HepG2 (cell line): ENCODE results near the gene CENATAC. TPM values are rescaled to one million over a fixed set of nuclear protein-coding genes. Genes with fewer than 3 reads are reported as not detected.

ENCODE experiments used
- CBX1 ChIP-seq: IDR thresholded peaks from one replicate; pipeline ENCODE4 v1.6.1; 2016; ENCODE audit warnings: antibody characterized with exemption, low read depth
- CEBPG ChIP-seq: IDR thresholded peaks from 2 replicates; pipeline ENCODE4 v1.6.1; 2016
- ELF1 ChIP-seq: sonication (generic); formaldehyde crosslinking; IDR thresholded peaks from 2 replicates; pipeline ENCODE4 v1.4.0; 2020; ENCODE audit warnings: missing genetic modification reagents
- FOSL2 ChIP-seq: sonication (generic); formaldehyde crosslinking; IDR thresholded peaks from 2 replicates; pipeline ENCODE4 v1.4.0; 2020; ENCODE audit warnings: missing genetic modification reagents
- HMG20B ChIP-seq: conservative IDR thresholded peaks from 2 replicates; pipeline ENCODE4 v1.6.1; 2016; ENCODE audit warnings: missing genetic modification reagents, missing compliant biosample characterization
- KAT2B ChIP-seq: fragments of 150-350 bp; IDR thresholded peaks from 2 replicates; pipeline ENCODE4 v1.6.1; 2014; ENCODE audit warnings: low read depth, low read length, borderline replicate concordance
- KLF11 ChIP-seq: IDR thresholded peaks from 2 replicates; pipeline ENCODE4 v1.6.1; 2016; ENCODE audit warnings: missing compliant biosample characterization
- MAFF ChIP-seq: IDR thresholded peaks from 2 replicates; pipeline ENCODE4 v1.6.1; 2011; ENCODE audit warnings: low read depth, low read length, improper control_type of control experiment
- MEF2D ChIP-seq: sonication (generic); formaldehyde crosslinking; IDR thresholded peaks from 2 replicates; pipeline ENCODE4 v1.5.1; 2020; ENCODE audit warnings: mild to moderate bottlenecking, missing genetic modification reagents
- NFIB ChIP-seq: sonication (generic); formaldehyde crosslinking; IDR thresholded peaks from 2 replicates; pipeline ENCODE4 v1.9.0; 2021; ENCODE audit warnings: missing genetic modification reagents, mild to moderate bottlenecking, borderline replicate concordance
- NR1H2 ChIP-seq: sonication (generic); formaldehyde crosslinking; IDR thresholded peaks from 2 replicates; pipeline ENCODE4 v1.8.1; 2022; ENCODE audit warnings: low read depth, missing genetic modification reagents, borderline replicate concordance
- SALL2 ChIP-seq: sonication (generic); formaldehyde crosslinking; IDR thresholded peaks from 2 replicates; pipeline ENCODE4 v1.8.1; 2023; ENCODE audit warnings: mild to moderate bottlenecking, missing genetic modification reagents, inconsistent platforms
- THAP11 ChIP-seq: IDR thresholded peaks from 2 replicates; pipeline ENCODE4 v1.6.1; 2016; ENCODE audit warnings: missing biosample characterization, missing genetic modification reagents
- XRCC5 ChIP-seq: fragments of 200-400 bp; formaldehyde crosslinking; optimal IDR thresholded peaks from 2 replicates; pipeline ENCODE3; 2017; ENCODE audit warnings: mild to moderate bottlenecking, low read length
- ZNF136 ChIP-seq: sonication (generic); formaldehyde crosslinking; IDR thresholded peaks from 2 replicates; pipeline ENCODE4 v1.8.1; 2022; ENCODE audit warnings: low read depth, mild to moderate bottlenecking, moderate library complexity, missing genetic modification reagents
- ZNF674 ChIP-seq: sonication (generic); formaldehyde crosslinking; IDR thresholded peaks from 2 replicates; pipeline ENCODE4 v1.5.0; 2020; ENCODE audit warnings: low read depth, mild to moderate bottlenecking, missing genetic modification reagents
- ZNF792 ChIP-seq: IDR thresholded peaks from 2 replicates; pipeline ENCODE4 v1.6.1; 2016
- ZNF878 ChIP-seq: sonication (generic); formaldehyde crosslinking; IDR thresholded peaks from 2 replicates; pipeline ENCODE4 v1.8.1; 2023; ENCODE audit warnings: mild to moderate bottlenecking, missing genetic modification reagents, moderate library complexity
- ZSCAN20 ChIP-seq: sonication (generic); formaldehyde crosslinking; IDR thresholded peaks from 2 replicates; pipeline ENCODE4 v1.4.0; 2020; ENCODE audit warnings: missing genetic modification reagents, mild to moderate bottlenecking, borderline replicate concordance
- polyA plus RNA-seq, 8 experiments: library from polyadenylated mRNA; depleted of rRNA in 3 of 8; stranded (reverse) in 7 of 8; unstranded in 1 of 8; fragments of >200 nt; fragmentation: Illumina TruSeq in 4 of 8; extraction: Trizol in 4 of 8; gene quantifications; 2 replicates each; pipeline versions ENCODE4 v1.2.1 to v1.2.3, GENCODE V29; 2011 to 2016; ENCODE audit warnings: low read depth in 4 of 8, missing spikeins in 1 of 8, mixed read lengths in 1 of 8; ENCODE audit not compliant: insufficient read depth in 1 of 8
- total RNA-seq, 5 experiments: library from RNA; depleted of rRNA; stranded (reverse); fragments of >200 nt; fragmentation: Illumina TruSeq; extraction: Trizol; gene quantifications; 2 replicates each; pipeline ENCODE4 v1.2.3, GENCODE V29; 2016; ENCODE audit warnings: low read depth in 1 of 5
- TF ChIP-seq, protein P1 (sequence below), 2 experiments: sonication (generic) in 1 of 2; formaldehyde crosslinking in 1 of 2; IDR thresholded peaks; 2 replicates each; pipeline versions ENCODE4 v1.4.0 to v1.6.1; 2016 to 2020; ENCODE audit warnings: borderline replicate concordance in 1 of 2, low read depth in 1 of 2, mild to moderate bottlenecking in 1 of 2, missing genetic modification reagents in 1 of 2
- TF ChIP-seq, protein P2 (sequence below): sonication (generic); formaldehyde crosslinking; IDR thresholded peaks from 2 replicates; pipeline ENCODE4 v1.5.0; 2020; ENCODE audit warnings: mild to moderate bottlenecking, missing genetic modification reagents

The CENATAC gene
- total and polyA plus RNA-seq, 2 of the 13 experiments (the other 11 are each of a cell fraction or from before 2014, with no cell fraction given): 21.7 to 25.0 TPM

DNA sequence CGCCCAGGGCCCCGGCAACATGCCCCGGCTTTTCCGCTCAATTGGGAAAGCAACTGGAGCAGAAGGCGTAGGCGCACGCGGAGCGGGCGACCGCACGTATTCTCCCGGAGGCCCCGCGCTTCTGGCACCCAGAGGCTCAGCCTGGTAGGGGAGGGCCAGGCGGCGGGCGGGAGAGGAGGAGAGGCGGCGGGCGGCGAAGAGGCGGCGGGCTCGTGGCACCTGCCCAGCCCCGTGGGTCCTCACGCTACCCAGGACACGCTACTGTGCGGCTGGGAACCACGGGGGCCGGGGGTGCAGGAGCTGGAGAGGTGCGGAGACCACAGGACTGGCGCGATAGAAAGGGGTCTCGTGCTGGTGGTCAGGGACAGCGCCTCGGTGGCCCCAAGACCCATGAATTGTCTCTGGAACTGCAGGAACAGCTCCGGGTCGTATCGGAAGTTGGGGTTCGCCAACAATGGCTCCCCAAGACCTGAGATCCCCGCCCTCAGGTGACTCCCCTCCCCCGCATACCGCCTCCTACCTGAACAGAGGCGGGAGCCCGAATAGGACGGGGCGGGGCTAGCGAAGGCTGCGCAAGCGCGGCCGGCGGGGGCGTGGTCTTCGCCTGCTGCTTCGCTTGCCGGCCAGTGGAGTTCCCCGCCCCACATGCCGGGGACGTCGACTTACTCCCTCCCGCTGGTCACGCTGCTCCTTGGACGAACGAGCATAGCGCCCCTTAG is 32.5 kb downstream of the CENATAC start, which contains the start of gene SLC37A4 (continued):
- TF ChIP-seq, protein P1, sequence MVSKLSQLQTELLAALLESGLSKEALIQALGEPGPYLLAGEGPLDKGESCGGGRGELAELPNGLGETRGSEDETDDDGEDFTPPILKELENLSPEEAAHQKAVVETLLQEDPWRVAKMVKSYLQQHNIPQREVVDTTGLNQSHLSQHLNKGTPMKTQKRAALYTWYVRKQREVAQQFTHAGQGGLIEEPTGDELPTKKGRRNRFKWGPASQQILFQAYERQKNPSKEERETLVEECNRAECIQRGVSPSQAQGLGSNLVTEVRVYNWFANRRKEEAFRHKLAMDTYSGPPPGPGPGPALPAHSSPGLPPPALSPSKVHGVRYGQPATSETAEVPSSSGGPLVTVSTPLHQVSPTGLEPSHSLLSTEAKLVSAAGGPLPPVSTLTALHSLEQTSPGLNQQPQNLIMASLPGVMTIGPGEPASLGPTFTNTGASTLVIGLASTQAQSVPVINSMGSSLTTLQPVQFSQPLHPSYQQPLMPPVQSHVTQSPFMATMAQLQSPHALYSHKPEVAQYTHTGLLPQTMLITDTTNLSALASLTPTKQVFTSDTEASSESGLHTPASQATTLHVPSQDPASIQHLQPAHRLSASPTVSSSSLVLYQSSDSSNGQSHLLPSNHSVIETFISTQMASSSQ (IDR thresholded peaks at IDR 0.05; ENCODE audit: low read depth): no peak
- TF ChIP-seq, protein P1 (CRISPR knock-in tag; IDR thresholded peaks at IDR 0.05; ENCODE audit: borderline replicate concordance): peak; percentile 56; the same call in 1 of the 2 replicates
- TF ChIP-seq MAFF (no peak), ZNF674 (CRISPR knock-in tag) (0 out of 2 replicates have a peak, but pooled peaks have one; percentile 56), KAT2B (no peak), XRCC5 (peak; percentile 94), CBX1 (no peak), MEF2D (CRISPR knock-in tag) (peak; percentile 68; the same call in 1 of the 2 replicates), FOSL2 (CRISPR knock-in tag) (peak; percentile 73), ZNF878 (CRISPR knock-in tag) (peak; percentile 84; the same call in 1 of the 2 replicates), ZNF792 (CRISPR knock-in tag) (peak; percentile 77; the same call in 1 of the 2 replicates), THAP11 (CRISPR knock-in tag) (peak; percentile 78), HMG20B (0 out of 2 replicates have a peak, but pooled peaks have one; percentile 14), NFIB (no peak), KLF11 (CRISPR knock-in tag) (peak; percentile 91; the same call in 1 of the 2 replicates), CEBPG (CRISPR knock-in tag) (peak; percentile 65), ELF1 (CRISPR knock-in tag) (peak; percentile 57), ZSCAN20 (peak; percentile 45), NR1H2 (CRISPR knock-in tag) (no peak), SALL2 (CRISPR knock-in tag) (peak; percentile 80; the same call in 1 of the 2 replicates), ZNF136 (CRISPR knock-in tag) (no peak)
- TF ChIP-seq, protein P2, sequence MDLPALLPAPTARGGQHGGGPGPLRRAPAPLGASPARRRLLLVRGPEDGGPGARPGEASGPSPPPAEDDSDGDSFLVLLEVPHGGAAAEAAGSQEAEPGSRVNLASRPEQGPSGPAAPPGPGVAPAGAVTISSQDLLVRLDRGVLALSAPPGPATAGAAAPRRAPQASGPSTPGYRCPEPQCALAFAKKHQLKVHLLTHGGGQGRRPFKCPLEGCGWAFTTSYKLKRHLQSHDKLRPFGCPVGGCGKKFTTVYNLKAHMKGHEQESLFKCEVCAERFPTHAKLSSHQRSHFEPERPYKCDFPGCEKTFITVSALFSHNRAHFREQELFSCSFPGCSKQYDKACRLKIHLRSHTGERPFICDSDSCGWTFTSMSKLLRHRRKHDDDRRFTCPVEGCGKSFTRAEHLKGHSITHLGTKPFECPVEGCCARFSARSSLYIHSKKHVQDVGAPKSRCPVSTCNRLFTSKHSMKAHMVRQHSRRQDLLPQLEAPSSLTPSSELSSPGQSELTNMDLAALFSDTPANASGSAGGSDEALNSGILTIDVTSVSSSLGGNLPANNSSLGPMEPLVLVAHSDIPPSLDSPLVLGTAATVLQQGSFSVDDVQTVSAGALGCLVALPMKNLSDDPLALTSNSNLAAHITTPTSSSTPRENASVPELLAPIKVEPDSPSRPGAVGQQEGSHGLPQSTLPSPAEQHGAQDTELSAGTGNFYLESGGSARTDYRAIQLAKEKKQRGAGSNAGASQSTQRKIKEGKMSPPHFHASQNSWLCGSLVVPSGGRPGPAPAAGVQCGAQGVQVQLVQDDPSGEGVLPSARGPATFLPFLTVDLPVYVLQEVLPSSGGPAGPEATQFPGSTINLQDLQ (CRISPR knock-in tag): peak; percentile 77; the same call in 1 of the 2 replicates
